Breast epithelium (tissue), 3 donors: ENCODE data around the gene MZF1.

ENCODE experiments used
- POLR2A ChIP-seq: fragments of 450-650 bp; IDR thresholded peaks from one replicate; pipeline ENCODE4 v1.6.1; 2016; ENCODE audit warnings: antibody characterized with exemption, mild to moderate bottlenecking, moderate library complexity
- TF ChIP-seq, protein P1 (sequence below), 3 donors: fragments of 450-650 bp; IDR thresholded peaks; one replicate each; pipeline ENCODE4 v1.5.1; 2016 to 2017; ENCODE audit warnings: antibody characterized with exemption in 3 of 3, mild to moderate bottlenecking in 3 of 3, moderate library complexity in 3 of 3

DNA sequence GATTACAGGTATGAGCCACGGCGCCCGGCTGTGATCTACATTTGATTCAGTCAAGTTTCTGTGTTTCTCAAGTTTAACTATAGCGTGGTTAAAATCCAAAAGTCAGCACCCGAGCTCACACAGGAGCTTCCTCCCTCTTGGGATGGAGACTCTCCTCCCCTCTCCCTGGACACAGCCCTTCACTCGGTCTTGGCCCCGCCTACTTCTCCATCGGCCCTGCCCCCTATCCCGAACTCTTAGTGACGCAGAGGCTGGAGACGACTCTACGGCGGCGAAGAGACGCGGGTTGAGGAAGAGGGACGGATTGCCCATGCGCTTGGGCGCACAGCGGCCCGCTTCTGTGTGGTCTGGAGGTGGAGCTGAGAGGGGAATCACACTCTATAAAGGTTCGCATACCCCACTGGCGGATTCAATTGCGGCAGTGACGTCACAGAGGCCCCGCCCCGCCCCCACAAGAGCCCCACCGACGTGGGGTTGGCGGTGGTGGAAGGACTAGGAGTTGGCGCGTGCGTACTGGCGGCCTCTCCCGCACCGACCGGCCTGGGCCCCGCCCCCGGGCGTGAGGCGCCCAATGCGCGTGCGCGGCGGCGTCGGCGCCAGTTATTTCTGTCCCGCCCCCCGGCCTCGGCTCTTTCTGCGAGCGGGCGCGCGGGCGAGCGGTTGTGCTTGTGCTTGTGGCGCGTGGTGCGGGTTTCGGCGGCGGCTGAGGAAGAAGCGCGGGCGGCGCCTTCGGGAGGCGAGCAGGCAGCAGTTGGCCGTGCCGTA, 29.1 kb downstream of the MZF1 start, which contains the start of gene TRIM28:
- TF ChIP-seq POLR2A: peak; percentile 90
- TF ChIP-seq, protein P1, sequence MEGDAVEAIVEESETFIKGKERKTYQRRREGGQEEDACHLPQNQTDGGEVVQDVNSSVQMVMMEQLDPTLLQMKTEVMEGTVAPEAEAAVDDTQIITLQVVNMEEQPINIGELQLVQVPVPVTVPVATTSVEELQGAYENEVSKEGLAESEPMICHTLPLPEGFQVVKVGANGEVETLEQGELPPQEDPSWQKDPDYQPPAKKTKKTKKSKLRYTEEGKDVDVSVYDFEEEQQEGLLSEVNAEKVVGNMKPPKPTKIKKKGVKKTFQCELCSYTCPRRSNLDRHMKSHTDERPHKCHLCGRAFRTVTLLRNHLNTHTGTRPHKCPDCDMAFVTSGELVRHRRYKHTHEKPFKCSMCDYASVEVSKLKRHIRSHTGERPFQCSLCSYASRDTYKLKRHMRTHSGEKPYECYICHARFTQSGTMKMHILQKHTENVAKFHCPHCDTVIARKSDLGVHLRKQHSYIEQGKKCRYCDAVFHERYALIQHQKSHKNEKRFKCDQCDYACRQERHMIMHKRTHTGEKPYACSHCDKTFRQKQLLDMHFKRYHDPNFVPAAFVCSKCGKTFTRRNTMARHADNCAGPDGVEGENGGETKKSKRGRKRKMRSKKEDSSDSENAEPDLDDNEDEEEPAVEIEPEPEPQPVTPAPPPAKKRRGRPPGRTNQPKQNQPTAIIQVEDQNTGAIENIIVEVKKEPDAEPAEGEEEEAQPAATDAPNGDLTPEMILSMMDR (IDR thresholded peaks at IDR 0.05): peak in 2 of 3 donors; percentile 21 to 22
